ENCODE data around the gene CTXN3. TPM values are rescaled to one million over a fixed set of nuclear protein-coding genes. Genes with fewer than 3 reads are reported as not detected.

CTXN3 gene
- total and polyA plus RNA-seq, 2 donors (not counting 3 experiments of a cell fraction or from before 2014, with no cell fraction given) = not detected

GRCh38 chr5:127666043-127666716 is 17.3 kb downstream of the CTXN3 start:
- Histone ChIP-seq H3K9me3 (replicated peaks; ENCODE audit: control insufficient read depth, insufficient read depth, low read length) (no peaks in the 10 kb centered on the region), H3K9me1 (replicated peaks; ENCODE audit: control insufficient read depth, extremely low read depth, insufficient read depth, low read length) (no peaks in the 10 kb centered on the region), H3K36me3 (ENCODE audit: control insufficient read depth in 2 of 2, extremely low read depth in 1 of 2, insufficient read depth in 2 of 2, low read length in 2 of 2) (no peaks in the 10 kb centered on the region), H3K4me1 (ENCODE audit: control insufficient read depth, extremely low read depth, insufficient read depth, low read length) (no peaks in the 10 kb centered on the region), H3K9ac (replicated peaks; ENCODE audit: extremely low read depth, insufficient read depth, low read length) (no peak overlapping the region), H3K27ac (ENCODE audit: insufficient read depth, low read depth, low read length) (no peak overlapping the region), H3K27me3 (ENCODE audit: control insufficient read depth in 2 of 2, insufficient read depth in 2 of 2, low read length in 2 of 2) (peaks cover 0 to 1% of the 10 kb centered on the region in 2 experiments), H3K4me2 (ENCODE audit: insufficient read depth, low read length) (no peak overlapping the region), H3K4me3 (replicated peaks in 1 of 3; ENCODE audit: insufficient read depth in 1 of 3, low read depth in 1 of 3, low read length in 3 of 3) (no peak overlapping the region), H2AFZ (ENCODE audit: low read depth, low read length) (no peak overlapping the region), H4K20me1 (replicated peaks; ENCODE audit: control insufficient read depth, extremely low read depth, insufficient read depth, low read length) (no peaks in the 10 kb centered on the region), H3K79me2 (ENCODE audit: control insufficient read depth, insufficient read depth, low read length) (no peaks in the 10 kb centered on the region)
- FAIRE-seq = no peak
- POLR2A ChIA-PET = no interaction called here
- no TSS peak for BruUV-seq (replicated peaks)
- no peak for TF ChIP-seq POLR2A (IDR thresholded peaks at IDR 0.05; ENCODE audit: low read depth, low read length)
- no peak for TF ChIP-seq GATA2 (IDR thresholded peaks at IDR 0.05; ENCODE audit: insufficient read depth, insufficient read length, low read depth, low read length)
- TF ChIP-seq FOS (IDR thresholded peaks at IDR 0.05; ENCODE audit: borderline replicate concordance, insufficient read depth, low read length) = no peak
- no peak for TF ChIP-seq MYC (IDR thresholded peaks at IDR 0.05; ENCODE audit: low read depth, low read length)
- TF ChIP-seq CTCF (IDR thresholded peaks at IDR 0.05; ENCODE audit: extremely low read depth in 1 of 2, insufficient read depth in 1 of 2, low read depth in 1 of 2, low read length in 2 of 2) = no peak
- no peak for TF ChIP-seq JUN (IDR thresholded peaks at IDR 0.05; ENCODE audit: borderline replicate concordance, insufficient read depth, insufficient read length, low read depth)
- TF ChIP-seq POLR2AphosphoS5 (IDR thresholded peaks at IDR 0.05; ENCODE audit: insufficient read depth, low read depth, low read length) = no peak
- no peak for TF ChIP-seq EZH2 (IDR thresholded peaks at IDR 0.05; ENCODE audit: borderline replicate concordance, low read depth, low read length, severe bottlenecking)
- no peak for TF ChIP-seq MAX (IDR thresholded peaks at IDR 0.05; ENCODE audit: insufficient read depth, insufficient read length)
- dilution Hi-C loops (cut with MboI; ENCODE audit: extremely low pct_ligation_motif_present, low sequenced_read_pairs) (no loop called here), intact Hi-C loops (cut with micrococcal nuclease) (no loop called here)
- no peak for DNase-seq (ENCODE audit: low read depth, low spot score)
- CTCF ChIA-PET = interaction anchor here (1.1 kb wide), 1 partner anchor 23 kb away, joined by 3 read pairs; no protein-coding TSS in a partner anchor
